H9 (cell line): ENCODE measurements around the gene VTN. TPM values are rescaled to one million over a fixed set of nuclear protein-coding genes. Genes with fewer than 3 reads are reported as not detected.
A peak's percentile ranks its signal among the peaks of the same experiment; 100 is the strongest.

Experiments used
- DNase-seq: peaks from one replicate; pipeline ENCODE4 v3.0.0-alpha.2; 2017
- H2AFZ ChIP-seq: one replicate; pipeline ENCODE4 v1.6.1; 2013; ENCODE audit warnings: mild to moderate bottlenecking, low read length, control low read depth, moderate library complexity
- H2AK5ac ChIP-seq: 2 replicates; pipeline ENCODE4 v1.6.1; 2013; ENCODE audit warnings: low read length, control low read depth, mixed read lengths; ENCODE audit not compliant: insufficient read length
- H2BK120ac ChIP-seq: one replicate; pipeline ENCODE4 v1.6.1; 2013; ENCODE audit warnings: low read depth, mild to moderate bottlenecking, low read length, control low read depth, inconsistent platforms; ENCODE audit not compliant: poor library complexity, severe bottlenecking
- H2BK12ac ChIP-seq: 2 replicates; pipeline ENCODE4 v1.6.1; 2013; ENCODE audit warnings: low read length, control low read depth, mixed read lengths, low read depth; ENCODE audit not compliant: insufficient read length
- H2BK15ac ChIP-seq: 2 replicates; pipeline ENCODE4 v1.6.1; 2013; ENCODE audit warnings: low read depth, low read length, control low read depth
- H2BK20ac ChIP-seq: one replicate; pipeline ENCODE4 v1.6.1; 2013; ENCODE audit warnings: low read depth, mild to moderate bottlenecking, low read length, control low read depth, inconsistent platforms; ENCODE audit not compliant: poor library complexity, severe bottlenecking
- H2BK5ac ChIP-seq: 2 replicates; pipeline ENCODE4 v1.6.1; 2013; ENCODE audit warnings: low read length, control low read depth, mixed read lengths; ENCODE audit not compliant: insufficient read length
- H3K14ac ChIP-seq: 2 replicates; pipeline ENCODE4 v1.6.1; 2013; ENCODE audit warnings: low read length, control low read depth; ENCODE audit not compliant: insufficient read depth
- H3K18ac ChIP-seq: 2 replicates; pipeline ENCODE4 v1.6.1; 2013; ENCODE audit warnings: low read depth, mild to moderate bottlenecking, mixed read lengths, low read length, control low read depth; ENCODE audit not compliant: insufficient read length
- H3K23ac ChIP-seq: 2 replicates; pipeline ENCODE4 v1.6.1; 2013; ENCODE audit warnings: low read length, control low read depth, mixed read lengths, low read depth; ENCODE audit not compliant: insufficient read length
- H3K23me2 ChIP-seq: 2 replicates; pipeline ENCODE4 v1.6.1; 2013; ENCODE audit warnings: low read depth, mild to moderate bottlenecking, mixed read lengths, low read length, control low read depth; ENCODE audit not compliant: insufficient read length, poor library complexity, severe bottlenecking
- H3K27ac ChIP-seq: 2 replicates; pipeline ENCODE4 v1.5.1; 2013; ENCODE audit warnings: low read length, control low read depth, mixed read lengths, low read depth; ENCODE audit not compliant: insufficient read length
- H3K27me3 ChIP-seq: 2 replicates; pipeline ENCODE4 v1.6.1; 2013; ENCODE audit warnings: low read length, control low read depth, inconsistent platforms; ENCODE audit not compliant: insufficient read depth
- H3K4ac ChIP-seq: 2 replicates; pipeline ENCODE4 v1.6.1; 2013; ENCODE audit warnings: low read depth, mild to moderate bottlenecking, control low read depth, inconsistent platforms, low read length, moderate library complexity
- H3K4me1 ChIP-seq: 2 replicates; pipeline ENCODE4 v1.6.1; 2013; ENCODE audit warnings: low read length, control low read depth, inconsistent platforms; ENCODE audit not compliant: insufficient read depth
- H3K4me2 ChIP-seq: 2 replicates; pipeline ENCODE4 v1.6.1; 2013; ENCODE audit warnings: low read length, control low read depth, mixed read lengths; ENCODE audit not compliant: insufficient read length, insufficient read depth
- H3K56ac ChIP-seq: 2 replicates; pipeline ENCODE4 v1.6.1; 2013; ENCODE audit warnings: low read depth, mild to moderate bottlenecking, mixed read lengths, low read length, control low read depth; ENCODE audit not compliant: insufficient read length
- H3K79me1 ChIP-seq: 2 replicates; pipeline ENCODE4 v1.6.1; 2013; ENCODE audit warnings: low read depth, mild to moderate bottlenecking, moderate library complexity, low read length, control low read depth, inconsistent platforms; ENCODE audit not compliant: insufficient read depth, poor library complexity, severe bottlenecking
- H3K79me2 ChIP-seq: 2 replicates; pipeline ENCODE4 v1.6.1; 2013; ENCODE audit warnings: low read length, control low read depth, inconsistent platforms; ENCODE audit not compliant: insufficient read depth
- H3K9ac ChIP-seq: 2 replicates; pipeline ENCODE4 v1.6.1; 2013; ENCODE audit warnings: low read length, control low read depth, mixed read lengths; ENCODE audit not compliant: insufficient read length; ENCODE audit errors: extremely low read depth
- H3K9me3 ChIP-seq: one replicate; pipeline ENCODE4 v1.6.1; 2013; ENCODE audit warnings: low read depth, low read length, inconsistent platforms; ENCODE audit not compliant: control insufficient read depth
- H3T11ph ChIP-seq: one replicate; pipeline ENCODE4 v1.6.1; 2013; ENCODE audit warnings: mild to moderate bottlenecking, low read length, control low read depth, inconsistent platforms
- H4K20me1 ChIP-seq: one replicate; pipeline ENCODE4 v1.6.1; 2013; ENCODE audit not compliant: control insufficient read depth, insufficient read length, insufficient read depth
- H4K5ac ChIP-seq: 2 replicates; pipeline ENCODE4 v1.6.1; 2013; ENCODE audit warnings: low read depth, mild to moderate bottlenecking, mixed read lengths, low read length, control low read depth; ENCODE audit not compliant: insufficient read length
- H4K8ac ChIP-seq: replicated peaks from 2 replicates; pipeline ENCODE4 v1.6.1; 2013; ENCODE audit warnings: low read length, control low read depth, mixed read lengths, low read depth; ENCODE audit not compliant: insufficient read length
- H4K91ac ChIP-seq: 2 replicates; pipeline ENCODE4 v1.6.1; 2013; ENCODE audit warnings: low read depth, mild to moderate bottlenecking, moderate library complexity, mixed read lengths, low read length, control low read depth; ENCODE audit not compliant: insufficient read length
- H3K27ac Mint-ChIP-seq, 3 experiments: 2 replicates in 2 of 3; 3 replicates in 1 of 3; pipeline ENCODE4 v1.8.0; 2020 to 2021; ENCODE audit warnings: mixed read lengths in 3 of 3, mild to moderate bottlenecking in 1 of 3, moderate library complexity in 1 of 3
- H3K27me3 Mint-ChIP-seq: 2 replicates; pipeline ENCODE4 v1.8.0; 2021; ENCODE audit warnings: low read depth, mild to moderate bottlenecking, moderate library complexity, mixed read lengths
- H3K36me3 Mint-ChIP-seq, 3 experiments: 2 replicates in 2 of 3; 3 replicates in 1 of 3; pipeline ENCODE4 v1.8.0; 2020 to 2021; ENCODE audit warnings: low read depth in 3 of 3, mixed read lengths in 3 of 3; ENCODE audit not compliant: insufficient read depth in 1 of 3
- H3K4me1 Mint-ChIP-seq, 2 experiments: 2 replicates each; pipeline ENCODE4 v1.8.0; 2020; ENCODE audit warnings: mixed read lengths in 2 of 2
- H3K4me3 Mint-ChIP-seq, 2 experiments: 2 replicates in 1 of 2; 3 replicates in 1 of 2; pipeline ENCODE4 v1.8.0; 2020 to 2021; ENCODE audit warnings: mild to moderate bottlenecking in 2 of 2, mixed read lengths in 2 of 2, moderate library complexity in 1 of 2
- H3K9me3 Mint-ChIP-seq, 2 experiments: 2 replicates in 1 of 2; 3 replicates in 1 of 2; pipeline ENCODE4 v1.8.0; 2020; ENCODE audit warnings: mild to moderate bottlenecking in 2 of 2, mixed read lengths in 2 of 2, moderate library complexity in 1 of 2
- CTCF ChIP-seq: fragments of 200-600 bp; sonication (generic); conservative IDR thresholded peaks from 3 replicates; pipeline ENCODE4 v1.8.0; 2021; ENCODE audit warnings: antibody characterized with exemption, mild to moderate bottlenecking
- WGBS: extraction: QIAGEN DNeasy Blood & Tissue Kit; methylation state at CpG from one replicate; pipeline ENCODE4 v1.1.7; 2013; ENCODE audit warnings: missing lambda C conversion rate, low lambda C conversion rate, mixed read lengths; ENCODE audit not compliant: insufficient read length; ENCODE audit errors: extremely low coverage; 5-methylcytosine and 5-hydroxymethylcytosine counted together
- total RNA-seq: library from RNA; stranded (reverse); gene quantifications from 2 replicates; pipeline ENCODE4 v1.2.1, GENCODE V29; 2021

Gene VTN
- total RNA-seq, 1 experiment from 2014 or later, result not detected

- Histone ChIP-seq H4K5ac (no peak overlapping the region), H4K20me1 (peaks cover 3% of the 10 kb centered on the region), H2AFZ (no peak overlapping the region), H4K91ac (no peak overlapping the region), H3K9ac (no peak overlapping the region), H2BK15ac (no peak overlapping the region), H3K79me1 (peaks cover 9% of the 10 kb centered on the region), H3K27ac (no peak overlapping the region), H3T11ph (no peak overlapping the region), H4K8ac (no peak overlapping the region), H2BK12ac (no peak overlapping the region), H3K79me2 (peaks cover 37% of the 10 kb centered on the region; the same call in 1 of the 2 replicates), H3K18ac (no peak overlapping the region), H2BK20ac (no peak overlapping the region), H3K4ac (no peak overlapping the region), H2AK5ac (no peak overlapping the region), H3K56ac (no peak overlapping the region), H3K27me3 (no peaks in the 10 kb centered on the region), H2BK120ac (no peak overlapping the region), H3K4me1 (peaks cover 4% of the 10 kb centered on the region), H3K4me2 (no peak overlapping the region), H3K23ac (no peak overlapping the region), H3K23me2 (peaks cover under 1% of the 10 kb centered on the region), H3K9me3 (no peaks in the 10 kb centered on the region), H3K14ac (no peak overlapping the region), H2BK5ac (no peak overlapping the region)
- Mint-ChIP-seq H3K36me3 (peaks cover 29 to 56% (median 52%) of the 10 kb centered on the region in 3 experiments; a peak in 6 of 7 replicates), H3K9me3 (no peaks in the 10 kb centered on the region), H3K4me1 (peaks cover 17 to 19% of the 10 kb centered on the region in 2 experiments), H3K4me3 (no peak overlapping the region), H3K27ac (0 out of 7 replicates have a peak overlapping the region, but pooled peaks of 1 of the 3 experiments have one; percentile 16), H3K27me3 (no peaks in the 10 kb centered on the region)
- DNase-seq, result peak; percentile 17
- TF ChIP-seq CTCF, result no peak
- no CpG with 5 or more reads among the region's 7 CpGs for WGBS
These were observed 44.0 kb downstream of the VTN start for GRCh38 chr17:28326114-28326513.
